Tibial nerve (tissue), 4 donors: ENCODE measurements around the gene PHC3.

ENCODE experiments used
- EP300 ChIP-seq, 2 donors: sonication (generic); formaldehyde crosslinking; IDR thresholded peaks; one replicate each; pipeline ENCODE4 v1.6.1; 2017; ENCODE audit warnings: antibody characterized with exemption in 2 of 2, mild to moderate bottlenecking in 1 of 2
- TF ChIP-seq, protein P1 (sequence below), 5 experiments: fragments of 200-600 bp in 3 of 5; fragments of 450-650 bp in 2 of 5; sonication (generic) in 3 of 5; IDR thresholded peaks; one replicate each; pipeline ENCODE4 v1.5.1; 2016 to 2019; ENCODE audit warnings: antibody characterized with exemption in 5 of 5, mild to moderate bottlenecking in 3 of 5, moderate library complexity in 2 of 5

GRCh38 chr3:170096342-170096741 lies 85.2 kb downstream of the PHC3 start:
- TF ChIP-seq, protein P1, sequence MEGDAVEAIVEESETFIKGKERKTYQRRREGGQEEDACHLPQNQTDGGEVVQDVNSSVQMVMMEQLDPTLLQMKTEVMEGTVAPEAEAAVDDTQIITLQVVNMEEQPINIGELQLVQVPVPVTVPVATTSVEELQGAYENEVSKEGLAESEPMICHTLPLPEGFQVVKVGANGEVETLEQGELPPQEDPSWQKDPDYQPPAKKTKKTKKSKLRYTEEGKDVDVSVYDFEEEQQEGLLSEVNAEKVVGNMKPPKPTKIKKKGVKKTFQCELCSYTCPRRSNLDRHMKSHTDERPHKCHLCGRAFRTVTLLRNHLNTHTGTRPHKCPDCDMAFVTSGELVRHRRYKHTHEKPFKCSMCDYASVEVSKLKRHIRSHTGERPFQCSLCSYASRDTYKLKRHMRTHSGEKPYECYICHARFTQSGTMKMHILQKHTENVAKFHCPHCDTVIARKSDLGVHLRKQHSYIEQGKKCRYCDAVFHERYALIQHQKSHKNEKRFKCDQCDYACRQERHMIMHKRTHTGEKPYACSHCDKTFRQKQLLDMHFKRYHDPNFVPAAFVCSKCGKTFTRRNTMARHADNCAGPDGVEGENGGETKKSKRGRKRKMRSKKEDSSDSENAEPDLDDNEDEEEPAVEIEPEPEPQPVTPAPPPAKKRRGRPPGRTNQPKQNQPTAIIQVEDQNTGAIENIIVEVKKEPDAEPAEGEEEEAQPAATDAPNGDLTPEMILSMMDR (IDR thresholded peaks at IDR 0.05) = no peak
- no peak for TF ChIP-seq EP300 (IDR thresholded peaks at IDR 0.05)
